Testis (tissue), 3 donors: Measurements from ENCODE around the gene XYLT1. TPM values are rescaled to one million over a fixed set of nuclear protein-coding genes. Genes with fewer than 3 reads are reported as not detected.

Experiments
- DNase-seq: peaks from one replicate; pipeline ENCODE4 v3.0.0-alpha.2; 2019
- H3K27ac ChIP-seq, 2 donors: fragments of 200-600 bp; sonication (generic); one replicate each; pipeline ENCODE4 v1.5.1; 2019
- H3K27me3 ChIP-seq: fragments of 200-600 bp; sonication (generic); one replicate; pipeline ENCODE4 v1.5.1; 2019
- H3K36me3 ChIP-seq: fragments of 200-600 bp; sonication (generic); one replicate; pipeline ENCODE4 v1.5.1; 2017; ENCODE audit warnings: low read depth; ENCODE audit errors: missing control alignments
- H3K4me1 ChIP-seq: fragments of 200-600 bp; sonication (generic); one replicate; pipeline ENCODE4 v1.5.1; 2019
- H3K4me3 ChIP-seq, 2 donors: fragments of 200-600 bp; sonication (generic); one replicate each; pipeline ENCODE4 v1.5.1; 2017 to 2019
- H3K9me3 ChIP-seq: fragments of 200-600 bp; sonication (generic); one replicate; pipeline ENCODE4 v1.5.1; 2017
- POLR2A ChIP-seq: fragments of 450-650 bp; IDR thresholded peaks from one replicate; pipeline ENCODE4 v1.6.1; 2017; ENCODE audit warnings: antibody characterized with exemption, mild to moderate bottlenecking, moderate library complexity
- WGBS, 2 donors: methylation state at CpG; one replicate each; pipeline ENCODE4 v1.1.5; 2018; 5-methylcytosine and 5-hydroxymethylcytosine counted together
- intact Hi-C: fragments of 100-400 bp; cut with DNase I; formaldehyde crosslinking; loops from one replicate; pipeline ENCODE4 v1.15.1; 2023; ENCODE audit warnings: low total_unique reads
- polyA plus RNA-seq: library from polyadenylated mRNA; stranded (reverse); fragments of 350-450 nt; fragmentation: Illumina TruSeq; extraction: RNeasy Lipid Tissue Mini Kit (QIAGEN cat#74804); gene quantifications from one replicate; pipeline ENCODE4 v1.2.3, GENCODE V29; 2014; ENCODE audit warnings: low read depth, low replicate concordance; ENCODE audit not compliant: insufficient read depth
- total RNA-seq, 2 donors: library from RNA; depleted of rRNA; stranded (reverse); fragments of >200 nt; gene quantifications; one replicate each; pipeline ENCODE4 v1.2.3, GENCODE V29; 2016
- TF ChIP-seq, protein P1 (sequence below), 3 experiments: fragments of 450-650 bp in 2 of 3; fragments of 200-600 bp in 1 of 3; sonication (generic) in 1 of 3; IDR thresholded peaks; one replicate each; pipeline ENCODE4 v1.5.1; 2016 to 2019; ENCODE audit warnings: antibody characterized with exemption in 3 of 3, mild to moderate bottlenecking in 2 of 3, moderate library complexity in 1 of 3

Gene XYLT1
- total and polyA plus RNA-seq, 3 donors from 2014 or later: 6.5 to 20.7 (median 13.6) TPM

GRCh38 chr16:17437127-17437720, 33.5 kb downstream of the XYLT1 start:
- H3K27ac ChIP-seq: peak overlapping the region in 1 of 2 donors; percentile 7
- intact Hi-C loops: no loop called here
- WGBS, 2 donors: 32 to 49% methylated on average over 13 of the region's 13 CpGs
- DNase-seq: no peak
- TF ChIP-seq, protein P1, sequence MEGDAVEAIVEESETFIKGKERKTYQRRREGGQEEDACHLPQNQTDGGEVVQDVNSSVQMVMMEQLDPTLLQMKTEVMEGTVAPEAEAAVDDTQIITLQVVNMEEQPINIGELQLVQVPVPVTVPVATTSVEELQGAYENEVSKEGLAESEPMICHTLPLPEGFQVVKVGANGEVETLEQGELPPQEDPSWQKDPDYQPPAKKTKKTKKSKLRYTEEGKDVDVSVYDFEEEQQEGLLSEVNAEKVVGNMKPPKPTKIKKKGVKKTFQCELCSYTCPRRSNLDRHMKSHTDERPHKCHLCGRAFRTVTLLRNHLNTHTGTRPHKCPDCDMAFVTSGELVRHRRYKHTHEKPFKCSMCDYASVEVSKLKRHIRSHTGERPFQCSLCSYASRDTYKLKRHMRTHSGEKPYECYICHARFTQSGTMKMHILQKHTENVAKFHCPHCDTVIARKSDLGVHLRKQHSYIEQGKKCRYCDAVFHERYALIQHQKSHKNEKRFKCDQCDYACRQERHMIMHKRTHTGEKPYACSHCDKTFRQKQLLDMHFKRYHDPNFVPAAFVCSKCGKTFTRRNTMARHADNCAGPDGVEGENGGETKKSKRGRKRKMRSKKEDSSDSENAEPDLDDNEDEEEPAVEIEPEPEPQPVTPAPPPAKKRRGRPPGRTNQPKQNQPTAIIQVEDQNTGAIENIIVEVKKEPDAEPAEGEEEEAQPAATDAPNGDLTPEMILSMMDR (IDR thresholded peaks at IDR 0.05): no peak
- no peaks in the 10 kb centered on the region for H3K4me1 ChIP-seq
- H3K27me3 ChIP-seq: no peaks in the 10 kb centered on the region
- H3K36me3 ChIP-seq: no peaks in the 10 kb centered on the region
- H3K9me3 ChIP-seq: no peaks in the 10 kb centered on the region
- H3K4me3 ChIP-seq: no peak overlapping the region

DNA sequence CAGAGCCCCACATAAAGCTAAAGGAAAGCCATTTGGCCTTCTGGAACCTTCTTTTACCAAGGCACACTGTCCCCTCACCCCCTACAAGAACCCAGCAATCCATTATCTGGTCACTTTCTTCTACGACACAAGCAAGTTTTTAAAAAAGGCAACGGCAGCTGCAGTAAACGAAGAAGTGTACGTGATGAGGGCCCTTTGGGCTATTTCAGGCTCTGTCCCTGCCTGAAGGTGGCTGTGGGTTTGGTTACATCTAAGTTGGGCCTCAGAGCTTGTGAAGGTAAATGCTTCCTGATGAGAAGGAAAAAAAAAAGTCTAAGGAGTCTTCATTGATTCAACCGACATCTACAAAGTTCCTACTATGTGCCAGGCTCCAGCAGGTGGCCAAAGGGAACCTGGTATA, 35.4 kb downstream of the XYLT1 start:
- intact Hi-C loops: no loop called here
- WGBS, 2 donors: 87 to 94% methylated on average over 5 of the region's 5 CpGs

GRCh38 chr16:17433577-17434451, 36.9 kb downstream of the XYLT1 start:
- DNase-seq: no peak
- H3K9me3 ChIP-seq: no peaks in the 10 kb centered on the region
- H3K4me1 ChIP-seq: no peaks in the 10 kb centered on the region
- 65 to 70% methylated on average over 13 of the region's 13 CpGs for WGBS, 2 donors
- intact Hi-C loops: no loop called here
- no peak overlapping the region for H3K4me3 ChIP-seq
- peak overlapping the region; percentile 42 to 57 for H3K27ac ChIP-seq
- no peaks in the 10 kb centered on the region for H3K36me3 ChIP-seq
- TF ChIP-seq POLR2A: no peak
- H3K27me3 ChIP-seq: no peaks in the 10 kb centered on the region

More for the DNA sequence above, 35.4 kb downstream of the XYLT1 start:
- Histone ChIP-seq H3K27ac (no peak overlapping the region), H3K36me3 (no peaks in the 10 kb centered on the region), H3K4me3 (no peak overlapping the region), H3K4me1 (no peaks in the 10 kb centered on the region), H3K27me3 (no peaks in the 10 kb centered on the region), H3K9me3 (no peaks in the 10 kb centered on the region)
- DNase-seq: no peak
- no peak for TF ChIP-seq POLR2A
- TF ChIP-seq, protein P1 (IDR thresholded peaks at IDR 0.05): no peak

GRCh38 chr16:17432901-17433576, 37.7 kb downstream of the XYLT1 start:
- H3K4me1 ChIP-seq: no peaks in the 10 kb centered on the region
- H3K4me3 ChIP-seq: no peak overlapping the region
- TF ChIP-seq, protein P1 (IDR thresholded peaks at IDR 0.05): no peak
- no peak for TF ChIP-seq POLR2A
- intact Hi-C loops: no loop called here
- DNase-seq: no peak
- H3K27me3 ChIP-seq: no peaks in the 10 kb centered on the region
- WGBS, 2 donors: 78 to 79% methylated on average over 12 of the region's 12 CpGs
- H3K36me3 ChIP-seq: no peaks in the 10 kb centered on the region
- H3K27ac ChIP-seq: peak overlapping the region; percentile 42 to 57
- H3K9me3 ChIP-seq: no peaks in the 10 kb centered on the region

DNA sequence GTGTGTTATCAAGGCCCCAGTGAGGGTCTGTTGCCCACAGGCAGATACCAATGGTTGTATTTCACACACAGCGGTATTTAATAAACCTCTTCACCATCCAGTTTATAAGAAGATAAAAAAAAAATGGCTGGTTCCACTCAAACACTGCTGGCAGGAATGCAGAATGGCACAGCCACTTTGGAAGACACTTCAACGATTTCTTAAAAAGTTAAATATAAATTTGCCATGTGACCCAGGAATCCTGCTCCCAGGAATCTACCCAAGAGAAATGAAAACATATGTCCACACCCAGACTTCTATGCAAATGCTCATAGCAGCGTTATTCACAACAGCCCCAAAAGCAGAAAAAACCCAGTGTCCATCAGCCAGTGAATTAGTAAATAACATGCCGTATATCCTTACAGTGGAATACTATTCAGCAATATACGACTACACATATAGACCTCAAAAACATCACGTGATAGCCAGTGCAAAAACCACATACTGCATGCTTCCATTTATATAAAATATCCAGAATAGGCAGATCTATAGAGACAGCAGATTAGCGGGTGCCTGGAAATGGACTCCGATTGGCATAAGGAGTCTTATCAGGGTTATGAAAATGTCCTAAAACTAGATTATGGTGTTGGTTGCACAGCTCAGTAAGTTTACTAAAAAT, 38.7 kb downstream of the XYLT1 start:
- 90% methylated on average over 8 of the region's 8 CpGs for WGBS, 2 donors
- Histone ChIP-seq H3K27ac (no peak overlapping the region), H3K9me3 (no peaks in the 10 kb centered on the region), H3K36me3 (no peaks in the 10 kb centered on the region), H3K4me1 (no peaks in the 10 kb centered on the region), H3K27me3 (no peaks in the 10 kb centered on the region), H3K4me3 (no peak overlapping the region)
- no peak for DNase-seq
- intact Hi-C loops: no loop called here
- no peak for TF ChIP-seq POLR2A
- TF ChIP-seq, protein P1 (IDR thresholded peaks at IDR 0.05): no peak
